HG02981 (cell line): ENCODE results near the gene MGAT5.

Source experiments
- ATAC-seq: cut with Tn5 transposase; IDR thresholded peaks from one replicate; pipeline ENCODE4 v1.9.1; 2021; ENCODE audit warnings: mild to moderate bottlenecking, moderate library complexity; ENCODE audit not compliant: unreplicated experiment

Gene MGAT5

DNA sequence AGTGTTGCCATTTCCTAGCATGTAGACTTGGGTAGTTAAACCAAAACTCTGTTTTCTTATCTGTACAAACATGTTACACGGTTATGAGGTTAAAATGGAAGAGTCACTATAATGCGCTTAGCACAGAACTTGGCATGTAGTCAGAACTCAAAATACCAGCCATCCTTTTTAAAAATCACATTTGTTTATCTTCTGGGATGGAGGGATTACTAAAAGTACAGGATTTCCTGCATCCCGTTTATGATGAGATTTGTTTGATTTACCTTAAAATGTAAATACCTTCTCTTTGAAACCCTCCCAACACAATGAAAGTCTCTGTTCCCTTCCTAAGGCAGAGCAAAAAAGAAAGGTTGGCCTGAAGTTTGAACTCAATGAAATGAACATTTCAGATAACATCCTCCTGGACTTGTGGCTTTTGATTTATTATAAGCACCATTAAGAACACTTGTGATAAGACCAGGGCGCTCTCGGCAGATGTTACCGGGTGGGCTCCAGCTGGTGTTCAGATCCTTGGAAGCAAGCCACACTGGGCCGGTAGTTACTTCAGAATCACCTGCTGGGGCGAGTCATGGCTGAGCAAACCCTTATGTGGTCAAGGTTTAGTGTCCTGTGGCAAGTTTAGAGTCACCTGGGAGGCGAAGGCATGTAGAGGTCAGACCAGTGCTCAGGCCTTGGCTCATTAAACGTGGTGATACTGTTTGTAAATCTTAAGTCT lies 105.7 kb downstream of the MGAT5 start:
- ATAC-seq = no peak

DNA sequence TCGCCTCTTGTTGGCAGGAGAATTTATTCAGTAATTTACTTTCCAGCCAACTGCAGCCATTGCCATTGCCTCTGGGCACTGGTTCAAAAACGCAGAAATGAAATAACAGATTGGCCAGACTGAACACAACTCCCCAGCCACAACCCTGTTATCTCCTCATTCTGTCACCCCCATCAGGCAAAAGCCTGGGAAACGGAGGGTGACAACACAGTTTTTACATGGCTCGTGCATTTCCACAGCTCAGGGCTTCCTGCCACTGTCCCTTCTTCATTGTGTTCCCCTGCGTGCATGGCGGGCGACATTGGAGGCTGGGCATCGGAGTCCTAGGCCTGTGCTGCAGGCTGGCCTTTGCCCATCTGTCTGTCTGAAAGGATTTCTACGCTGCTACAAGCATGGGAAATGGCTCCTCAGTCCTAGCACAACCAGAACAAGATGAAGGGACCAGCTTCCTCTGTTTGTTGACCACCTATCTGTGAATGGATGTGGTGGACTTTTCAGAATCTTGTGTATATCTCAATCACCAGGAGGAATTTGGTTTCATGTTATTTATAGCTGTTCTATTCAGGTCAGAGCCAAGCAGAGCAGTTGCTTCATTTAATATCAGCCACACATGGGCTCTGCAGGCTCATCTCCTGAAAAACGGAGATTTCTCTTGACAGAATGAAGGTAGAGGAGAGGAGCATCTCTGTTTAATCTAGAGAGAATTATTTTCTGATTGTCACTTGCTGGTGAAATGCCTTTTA lies 107.0 kb downstream of the MGAT5 start:
- no peak for ATAC-seq

DNA sequence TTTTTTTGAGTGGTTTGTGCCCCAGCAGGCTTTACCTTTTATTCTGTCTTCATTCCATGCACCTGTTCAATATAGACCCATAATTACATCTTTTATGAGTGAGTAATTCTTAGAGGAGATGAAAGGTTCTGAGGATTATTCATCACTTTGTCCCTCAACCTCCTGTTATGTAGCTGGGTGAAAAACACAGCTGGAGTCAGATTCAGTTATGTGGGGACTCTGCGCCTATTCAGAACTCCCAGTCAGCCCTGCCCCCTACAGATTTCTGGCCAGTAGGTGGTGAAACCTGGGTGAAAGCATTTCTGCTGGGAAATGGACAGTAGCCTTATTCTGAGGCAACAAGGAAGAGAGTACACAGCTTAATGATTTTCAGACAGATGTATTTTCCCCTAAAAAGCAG lies 107.8 kb downstream of the MGAT5 start:
- no peak for ATAC-seq

DNA sequence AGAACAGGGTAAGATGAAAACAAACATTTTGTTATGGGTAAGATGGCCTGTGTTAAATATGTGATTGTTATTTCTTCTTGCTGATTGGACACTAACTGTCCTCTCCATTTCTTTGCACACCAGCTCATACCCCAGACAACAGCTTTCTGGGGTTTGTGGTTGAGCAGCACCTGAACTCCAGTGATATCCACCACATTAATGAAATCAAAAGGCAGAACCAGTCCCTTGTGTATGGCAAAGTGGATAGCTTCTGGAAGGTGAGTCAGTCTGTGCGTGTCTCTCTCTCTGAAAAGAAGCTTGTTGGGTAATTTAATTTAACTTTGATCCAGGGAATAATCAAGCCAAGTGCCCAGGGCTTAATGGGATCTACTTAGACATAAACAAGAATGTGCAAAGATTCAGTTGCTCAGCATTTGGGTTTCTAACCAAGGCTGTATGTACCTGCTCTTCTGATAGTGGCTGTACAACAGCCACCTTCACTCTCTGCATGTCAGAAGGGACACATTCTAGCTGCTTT lies 108.3 kb downstream of the MGAT5 start:
- no peak for ATAC-seq

DNA sequence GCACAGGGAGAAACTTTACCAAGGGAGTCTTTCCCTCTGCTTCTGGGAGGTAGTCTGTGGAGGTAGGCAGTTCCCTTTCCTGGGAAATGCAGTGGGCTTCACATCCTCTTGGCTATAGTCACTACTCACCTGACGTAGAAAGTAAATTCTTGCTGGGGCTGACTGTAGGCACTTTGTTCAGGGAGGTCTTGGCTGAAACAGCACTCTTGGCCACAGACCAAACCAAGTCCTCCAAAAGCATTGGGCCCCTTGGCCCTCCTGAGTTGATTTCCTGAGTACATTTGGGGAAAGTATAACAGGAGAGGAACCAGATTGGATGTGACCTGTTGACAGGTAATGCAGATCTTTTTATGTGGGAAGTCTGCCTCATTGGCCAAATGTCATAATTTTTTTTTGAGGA lies 108.9 kb downstream of the MGAT5 start:
- no peak for ATAC-seq

- no peak for ATAC-seq
Observed at GRCh38 chr2:134365356-134365755, 111.5 kb downstream of the MGAT5 start.

DNA sequence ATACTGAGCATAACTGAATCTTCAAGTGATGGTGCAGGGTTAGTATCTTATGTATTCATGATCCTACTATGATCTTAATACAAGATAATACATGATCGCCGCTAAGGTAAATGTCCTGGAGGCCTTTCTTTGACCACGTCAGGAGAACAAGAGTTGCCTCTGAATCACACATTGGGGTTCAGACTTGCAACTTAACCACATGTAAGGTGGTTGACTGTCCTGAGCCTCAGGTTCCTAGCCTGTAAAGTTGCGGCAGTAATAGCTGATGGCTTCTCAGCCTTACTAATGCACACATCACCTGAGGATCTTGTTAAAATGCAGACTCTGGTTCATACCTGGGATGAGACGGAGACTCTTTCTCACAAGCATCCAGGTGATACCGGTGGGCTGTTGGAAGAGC lies 112.5 kb downstream of the MGAT5 start:
- ATAC-seq = no peak

GRCh38 chr2:134367213-134367612 lies 113.3 kb downstream of the MGAT5 start:
- no peak for ATAC-seq

- ATAC-seq = no peak
Observed at GRCh38 chr2:134368009-134368817, 114.3 kb downstream of the MGAT5 start.

DNA sequence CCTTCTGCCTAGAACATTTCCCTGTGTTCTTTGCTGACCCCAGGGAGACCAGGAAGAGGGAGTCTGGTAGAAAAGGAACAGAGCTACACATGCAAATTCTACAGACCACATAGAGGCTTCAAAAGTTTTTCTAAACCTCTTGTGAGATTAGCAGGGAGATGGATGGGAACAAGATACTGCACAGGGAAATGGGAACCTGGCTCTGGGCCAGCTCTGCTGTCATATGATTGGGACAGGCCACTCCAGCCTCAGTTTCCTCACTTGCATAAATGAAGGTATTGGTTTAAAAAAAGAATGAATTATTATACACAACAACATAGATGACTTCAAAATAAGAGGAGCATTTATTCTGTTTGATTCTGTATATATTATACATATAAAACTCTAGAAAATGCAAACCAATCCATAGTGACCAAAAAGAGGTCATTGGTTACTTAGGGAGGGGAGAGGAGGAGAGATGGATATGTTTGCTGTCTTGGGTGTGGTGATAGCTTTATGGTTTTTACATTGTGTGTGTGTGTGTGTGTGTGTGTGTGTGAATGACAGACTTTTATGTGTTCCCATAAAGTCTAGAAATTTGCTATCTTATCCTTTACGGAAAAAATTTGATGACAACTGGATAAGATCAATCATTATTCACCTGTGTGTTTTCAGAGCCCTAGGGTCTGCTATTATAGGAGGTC lies 115.5 kb downstream of the MGAT5 start:
- ATAC-seq = no peak

DNA sequence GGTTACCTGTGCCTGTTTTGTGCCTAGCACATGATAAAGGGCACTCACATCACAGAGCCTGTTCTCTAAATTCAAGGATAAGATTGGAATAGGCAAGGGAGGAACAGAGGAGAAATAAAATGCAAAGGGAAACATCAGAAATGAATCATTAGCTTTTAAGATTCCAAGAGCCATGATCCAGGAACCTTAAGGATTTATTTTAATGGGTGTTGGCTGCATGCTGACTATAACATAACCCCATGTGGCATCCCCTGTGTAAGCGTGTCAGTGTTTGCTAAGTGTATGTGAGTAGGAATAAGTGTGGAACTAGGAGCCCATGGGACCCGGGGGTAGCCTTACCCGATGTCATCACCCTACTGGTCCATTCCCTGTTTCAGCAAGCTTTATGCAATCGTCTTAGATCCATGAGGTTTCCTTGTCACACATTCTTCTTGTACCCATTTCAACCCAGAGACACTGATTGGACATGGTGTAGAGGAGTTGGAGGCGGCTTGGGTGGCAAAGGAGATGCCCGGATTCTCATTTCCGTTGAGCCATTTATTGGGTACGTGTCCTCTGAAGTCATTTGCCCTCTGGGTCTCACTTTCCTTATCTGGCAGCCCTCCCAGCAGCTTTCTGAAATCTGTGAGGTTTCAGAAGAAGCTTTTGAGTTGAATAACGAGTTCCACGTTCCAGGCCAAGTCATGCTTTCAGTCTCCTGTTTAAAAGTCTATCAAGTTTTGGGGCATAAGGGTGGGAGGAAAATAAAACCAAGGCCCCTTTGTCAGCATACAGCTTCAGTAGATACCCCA lies 117.0 kb downstream of the MGAT5 start:
- no peak for ATAC-seq

GRCh38 chr2:134372141-134372540 lies 118.3 kb downstream of the MGAT5 start:
- no peak for ATAC-seq

GRCh38 chr2:134372611-134373131 lies 118.8 kb downstream of the MGAT5 start:
- ATAC-seq = no peak

DNA sequence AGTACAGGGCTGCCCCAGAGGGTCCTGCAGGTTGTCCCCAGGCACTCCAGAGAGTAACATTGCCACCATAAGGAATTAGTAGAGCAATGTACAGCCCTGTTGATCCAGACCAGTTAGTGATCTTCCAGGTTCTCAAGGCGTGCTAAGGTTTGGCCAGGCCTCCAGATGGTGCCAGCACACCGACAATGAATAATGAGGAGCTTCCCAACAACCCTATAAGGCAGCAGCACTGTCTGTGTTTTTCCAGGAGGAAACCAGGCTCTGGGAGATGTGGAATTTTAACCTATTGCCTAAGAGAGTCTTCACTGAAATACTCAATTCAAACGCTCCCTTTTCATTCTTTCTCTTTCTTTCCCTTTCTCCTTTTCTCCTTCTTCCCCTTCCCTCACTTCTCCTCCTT lies 122.1 kb downstream of the MGAT5 start:
- no peak for ATAC-seq

DNA sequence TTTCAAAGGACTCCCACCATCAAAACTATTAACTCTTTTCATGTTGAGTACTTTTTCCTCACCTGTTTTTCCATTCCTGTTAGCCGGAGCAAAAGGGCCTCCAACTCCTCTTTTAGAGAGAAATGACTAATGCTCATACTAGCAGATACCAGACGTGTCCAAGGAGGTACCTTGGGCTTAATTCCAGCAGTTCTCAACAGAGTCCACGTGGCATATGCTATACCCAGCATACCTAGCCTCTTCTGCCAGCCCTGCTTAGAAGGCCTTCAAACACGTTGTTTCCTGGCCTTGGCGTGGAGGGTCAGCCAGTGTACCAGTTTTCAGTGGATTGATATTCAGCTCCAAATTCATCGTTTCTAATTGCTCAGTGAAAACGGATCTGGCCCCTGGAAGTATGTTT lies 123.9 kb downstream of the MGAT5 start:
- ATAC-seq = no peak

DNA sequence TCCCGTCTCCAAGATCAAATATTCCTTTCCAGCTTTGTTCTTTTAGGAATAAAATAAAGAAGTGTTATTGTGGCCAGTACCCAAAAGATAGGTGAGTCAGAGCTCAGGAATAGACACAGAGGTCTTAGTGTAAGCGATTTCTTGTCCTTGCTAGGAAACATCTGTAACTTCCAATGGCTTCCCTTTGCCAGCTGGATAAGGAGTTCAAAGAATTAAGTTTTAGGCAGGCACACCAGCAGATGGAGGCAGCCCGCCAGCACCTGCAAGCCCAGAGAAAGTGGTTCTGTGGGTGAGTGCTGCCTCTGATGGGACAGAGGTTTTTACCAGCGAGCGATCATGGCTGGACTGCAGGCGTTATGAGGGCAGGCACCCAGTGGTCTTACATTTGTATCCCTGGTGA lies 125.4 kb downstream of the MGAT5 start:
- no peak for ATAC-seq

- ATAC-seq = no peak
Observed at GRCh38 chr2:134379722-134380121, 125.8 kb downstream of the MGAT5 start.

- ATAC-seq = no peak
Observed at GRCh38 chr2:134381141-134381540, 127.3 kb downstream of the MGAT5 start.

DNA sequence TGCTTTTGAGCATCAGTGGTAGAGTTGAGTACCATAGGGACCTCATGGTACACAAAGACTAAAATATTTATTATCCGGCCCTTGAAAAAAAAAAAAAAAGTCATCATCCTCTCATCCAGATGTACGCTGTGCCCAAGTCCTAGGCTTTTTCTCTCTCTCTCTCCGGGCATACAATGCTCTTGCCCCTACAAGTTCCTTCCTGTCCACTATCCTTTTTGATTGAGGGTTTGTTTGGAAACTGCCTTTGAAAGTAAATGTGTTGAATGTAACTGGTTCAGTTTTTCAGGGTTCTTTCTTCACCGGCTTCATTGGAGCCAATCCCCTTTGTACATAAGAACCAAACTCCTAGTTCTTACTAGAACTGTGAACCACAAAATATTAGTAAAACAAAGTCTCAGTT lies 130.3 kb downstream of the MGAT5 start:
- no peak for ATAC-seq

- ATAC-seq = no peak
Observed at GRCh38 chr2:134385195-134385594, 131.3 kb downstream of the MGAT5 start.
